ENCODE results near the gene FMNL2.

DNA sequence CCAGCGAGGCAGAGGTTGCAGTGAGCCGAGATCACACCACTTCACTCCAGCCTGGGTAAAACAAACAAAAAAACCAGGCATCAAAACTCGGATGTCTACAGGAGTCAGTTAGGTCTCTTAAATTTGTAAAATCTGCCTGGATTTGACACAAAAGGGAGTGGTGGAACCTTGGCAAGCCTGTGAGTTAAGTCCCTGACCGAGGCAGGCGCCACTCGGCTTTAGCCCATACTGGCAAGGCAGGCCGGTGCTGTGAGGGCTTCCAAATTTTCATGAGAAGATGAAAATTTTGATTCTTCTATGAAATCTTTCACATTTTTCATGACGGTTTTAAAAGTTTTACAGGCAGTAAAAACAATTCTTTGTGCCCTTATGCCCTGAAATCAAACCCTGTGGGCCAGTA, 165.8 kb downstream of the FMNL2 start:
- no peak for TF ChIP-seq PPARA (CRISPR knock-in tag; IDR thresholded peaks at IDR 0.05; ENCODE audit: borderline replicate concordance)
- TF ChIP-seq, protein P1, sequence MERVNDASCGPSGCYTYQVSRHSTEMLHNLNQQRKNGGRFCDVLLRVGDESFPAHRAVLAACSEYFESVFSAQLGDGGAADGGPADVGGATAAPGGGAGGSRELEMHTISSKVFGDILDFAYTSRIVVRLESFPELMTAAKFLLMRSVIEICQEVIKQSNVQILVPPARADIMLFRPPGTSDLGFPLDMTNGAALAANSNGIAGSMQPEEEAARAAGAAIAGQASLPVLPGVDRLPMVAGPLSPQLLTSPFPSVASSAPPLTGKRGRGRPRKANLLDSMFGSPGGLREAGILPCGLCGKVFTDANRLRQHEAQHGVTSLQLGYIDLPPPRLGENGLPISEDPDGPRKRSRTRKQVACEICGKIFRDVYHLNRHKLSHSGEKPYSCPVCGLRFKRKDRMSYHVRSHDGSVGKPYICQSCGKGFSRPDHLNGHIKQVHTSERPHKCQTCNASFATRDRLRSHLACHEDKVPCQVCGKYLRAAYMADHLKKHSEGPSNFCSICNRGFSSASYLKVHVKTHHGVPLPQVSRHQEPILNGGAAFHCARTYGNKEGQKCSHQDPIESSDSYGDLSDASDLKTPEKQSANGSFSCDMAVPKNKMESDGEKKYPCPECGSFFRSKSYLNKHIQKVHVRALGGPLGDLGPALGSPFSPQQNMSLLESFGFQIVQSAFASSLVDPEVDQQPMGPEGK (CRISPR knock-in tag; IDR thresholded peaks at IDR 0.05; ENCODE audit: borderline replicate concordance), result no peak
- no peak for TF ChIP-seq RARB (CRISPR knock-in tag; IDR thresholded peaks at IDR 0.05)
- TF ChIP-seq, protein P2, sequence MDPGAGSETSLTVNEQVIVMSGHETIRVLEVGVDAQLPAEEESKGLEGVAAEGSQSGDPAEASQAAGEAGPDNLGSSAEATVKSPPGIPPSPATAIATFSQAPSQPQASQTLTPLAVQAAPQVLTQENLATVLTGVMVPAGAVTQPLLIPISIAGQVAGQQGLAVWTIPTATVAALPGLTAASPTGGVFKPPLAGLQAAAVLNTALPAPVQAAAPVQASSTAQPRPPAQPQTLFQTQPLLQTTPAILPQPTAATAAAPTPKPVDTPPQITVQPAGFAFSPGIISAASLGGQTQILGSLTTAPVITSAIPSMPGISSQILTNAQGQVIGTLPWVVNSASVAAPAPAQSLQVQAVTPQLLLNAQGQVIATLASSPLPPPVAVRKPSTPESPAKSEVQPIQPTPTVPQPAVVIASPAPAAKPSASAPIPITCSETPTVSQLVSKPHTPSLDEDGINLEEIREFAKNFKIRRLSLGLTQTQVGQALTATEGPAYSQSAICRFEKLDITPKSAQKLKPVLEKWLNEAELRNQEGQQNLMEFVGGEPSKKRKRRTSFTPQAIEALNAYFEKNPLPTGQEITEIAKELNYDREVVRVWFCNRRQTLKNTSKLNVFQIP (CRISPR knock-in tag; IDR thresholded peaks at IDR 0.05; ENCODE audit: borderline replicate concordance, low read depth), result no peak
- TF ChIP-seq ISL1 (CRISPR knock-in tag; IDR thresholded peaks at IDR 0.05), result no peak
- TF ChIP-seq, protein P3, sequence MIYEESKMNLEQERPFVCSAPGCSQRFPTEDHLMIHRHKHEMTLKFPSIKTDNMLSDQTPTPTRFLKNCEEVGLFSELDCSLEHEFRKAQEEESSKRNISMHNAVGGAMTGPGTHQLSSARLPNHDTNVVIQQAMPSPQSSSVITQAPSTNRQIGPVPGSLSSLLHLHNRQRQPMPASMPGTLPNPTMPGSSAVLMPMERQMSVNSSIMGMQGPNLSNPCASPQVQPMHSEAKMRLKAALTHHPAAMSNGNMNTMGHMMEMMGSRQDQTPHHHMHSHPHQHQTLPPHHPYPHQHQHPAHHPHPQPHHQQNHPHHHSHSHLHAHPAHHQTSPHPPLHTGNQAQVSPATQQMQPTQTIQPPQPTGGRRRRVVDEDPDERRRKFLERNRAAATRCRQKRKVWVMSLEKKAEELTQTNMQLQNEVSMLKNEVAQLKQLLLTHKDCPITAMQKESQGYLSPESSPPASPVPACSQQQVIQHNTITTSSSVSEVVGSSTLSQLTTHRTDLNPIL (CRISPR knock-in tag; IDR thresholded peaks at IDR 0.05; ENCODE audit: low read depth), result no peak
- no peak for TF ChIP-seq ZNF8 (CRISPR knock-in tag; IDR thresholded peaks at IDR 0.05)
- TF ChIP-seq CSDC2 (CRISPR knock-in tag; IDR thresholded peaks at IDR 0.05), result no peak
- TF ChIP-seq, protein P4, sequence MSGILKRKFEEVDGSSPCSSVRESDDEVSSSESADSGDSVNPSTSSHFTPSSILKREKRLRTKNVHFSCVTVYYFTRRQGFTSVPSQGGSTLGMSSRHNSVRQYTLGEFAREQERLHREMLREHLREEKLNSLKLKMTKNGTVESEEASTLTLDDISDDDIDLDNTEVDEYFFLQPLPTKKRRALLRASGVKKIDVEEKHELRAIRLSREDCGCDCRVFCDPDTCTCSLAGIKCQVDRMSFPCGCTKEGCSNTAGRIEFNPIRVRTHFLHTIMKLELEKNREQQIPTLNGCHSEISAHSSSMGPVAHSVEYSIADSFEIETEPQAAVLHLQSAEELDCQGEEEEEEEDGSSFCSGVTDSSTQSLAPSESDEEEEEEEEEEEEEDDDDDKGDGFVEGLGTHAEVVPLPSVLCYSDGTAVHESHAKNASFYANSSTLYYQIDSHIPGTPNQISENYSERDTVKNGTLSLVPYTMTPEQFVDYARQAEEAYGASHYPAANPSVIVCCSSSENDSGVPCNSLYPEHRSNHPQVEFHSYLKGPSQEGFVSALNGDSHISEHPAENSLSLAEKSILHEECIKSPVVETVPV (CRISPR knock-in tag; IDR thresholded peaks at IDR 0.05), result no peak
- no peak for TF ChIP-seq ESRRG (CRISPR knock-in tag; IDR thresholded peaks at IDR 0.05)
- TF ChIP-seq ZFP30 (CRISPR knock-in tag; IDR thresholded peaks at IDR 0.05), result no peak
- no peak for TF ChIP-seq OSR1 (CRISPR knock-in tag; IDR thresholded peaks at IDR 0.05)
- no peak for TF ChIP-seq ARNTL (CRISPR knock-in tag; IDR thresholded peaks at IDR 0.05; ENCODE audit: borderline replicate concordance, low read depth)
